H9 (cell line): ENCODE data around the gene NIFK. TPM values are rescaled to one million over a fixed set of nuclear protein-coding genes. Genes with fewer than 3 reads are reported as not detected.

Experiments
- DNase-seq: peaks from one replicate; pipeline ENCODE4 v3.0.0-alpha.2; 2017
- H2AFZ ChIP-seq: one replicate; pipeline ENCODE4 v1.6.1; 2013; ENCODE audit warnings: mild to moderate bottlenecking, low read length, control low read depth, moderate library complexity
- H2AK5ac ChIP-seq: 2 replicates; pipeline ENCODE4 v1.6.1; 2013; ENCODE audit warnings: low read length, control low read depth, mixed read lengths; ENCODE audit not compliant: insufficient read length
- H2BK120ac ChIP-seq: one replicate; pipeline ENCODE4 v1.6.1; 2013; ENCODE audit warnings: low read depth, mild to moderate bottlenecking, low read length, control low read depth, inconsistent platforms; ENCODE audit not compliant: poor library complexity, severe bottlenecking
- H2BK12ac ChIP-seq: 2 replicates; pipeline ENCODE4 v1.6.1; 2013; ENCODE audit warnings: low read length, control low read depth, mixed read lengths, low read depth; ENCODE audit not compliant: insufficient read length
- H2BK15ac ChIP-seq: 2 replicates; pipeline ENCODE4 v1.6.1; 2013; ENCODE audit warnings: low read depth, low read length, control low read depth
- H2BK20ac ChIP-seq: one replicate; pipeline ENCODE4 v1.6.1; 2013; ENCODE audit warnings: low read depth, mild to moderate bottlenecking, low read length, control low read depth, inconsistent platforms; ENCODE audit not compliant: poor library complexity, severe bottlenecking
- H2BK5ac ChIP-seq: 2 replicates; pipeline ENCODE4 v1.6.1; 2013; ENCODE audit warnings: low read length, control low read depth, mixed read lengths; ENCODE audit not compliant: insufficient read length
- H3K14ac ChIP-seq: 2 replicates; pipeline ENCODE4 v1.6.1; 2013; ENCODE audit warnings: low read length, control low read depth; ENCODE audit not compliant: insufficient read depth
- H3K18ac ChIP-seq: 2 replicates; pipeline ENCODE4 v1.6.1; 2013; ENCODE audit warnings: low read depth, mild to moderate bottlenecking, mixed read lengths, low read length, control low read depth; ENCODE audit not compliant: insufficient read length
- H3K23ac ChIP-seq: 2 replicates; pipeline ENCODE4 v1.6.1; 2013; ENCODE audit warnings: low read length, control low read depth, mixed read lengths, low read depth; ENCODE audit not compliant: insufficient read length
- H3K23me2 ChIP-seq: 2 replicates; pipeline ENCODE4 v1.6.1; 2013; ENCODE audit warnings: low read depth, mild to moderate bottlenecking, mixed read lengths, low read length, control low read depth; ENCODE audit not compliant: insufficient read length, poor library complexity, severe bottlenecking
- H3K27ac ChIP-seq: 2 replicates; pipeline ENCODE4 v1.5.1; 2013; ENCODE audit warnings: low read length, control low read depth, mixed read lengths, low read depth; ENCODE audit not compliant: insufficient read length
- H3K27me3 ChIP-seq: 2 replicates; pipeline ENCODE4 v1.6.1; 2013; ENCODE audit warnings: low read length, control low read depth, inconsistent platforms; ENCODE audit not compliant: insufficient read depth
- H3K4ac ChIP-seq: 2 replicates; pipeline ENCODE4 v1.6.1; 2013; ENCODE audit warnings: low read depth, mild to moderate bottlenecking, control low read depth, inconsistent platforms, low read length, moderate library complexity
- H3K4me1 ChIP-seq: 2 replicates; pipeline ENCODE4 v1.6.1; 2013; ENCODE audit warnings: low read length, control low read depth, inconsistent platforms; ENCODE audit not compliant: insufficient read depth
- H3K4me2 ChIP-seq: 2 replicates; pipeline ENCODE4 v1.6.1; 2013; ENCODE audit warnings: low read length, control low read depth, mixed read lengths; ENCODE audit not compliant: insufficient read length, insufficient read depth
- H3K56ac ChIP-seq: 2 replicates; pipeline ENCODE4 v1.6.1; 2013; ENCODE audit warnings: low read depth, mild to moderate bottlenecking, mixed read lengths, low read length, control low read depth; ENCODE audit not compliant: insufficient read length
- H3K79me1 ChIP-seq: 2 replicates; pipeline ENCODE4 v1.6.1; 2013; ENCODE audit warnings: low read depth, mild to moderate bottlenecking, moderate library complexity, low read length, control low read depth, inconsistent platforms; ENCODE audit not compliant: insufficient read depth, poor library complexity, severe bottlenecking
- H3K79me2 ChIP-seq: 2 replicates; pipeline ENCODE4 v1.6.1; 2013; ENCODE audit warnings: low read length, control low read depth, inconsistent platforms; ENCODE audit not compliant: insufficient read depth
- H3K9ac ChIP-seq: 2 replicates; pipeline ENCODE4 v1.6.1; 2013; ENCODE audit warnings: low read length, control low read depth, mixed read lengths; ENCODE audit not compliant: insufficient read length; ENCODE audit errors: extremely low read depth
- H3K9me3 ChIP-seq: one replicate; pipeline ENCODE4 v1.6.1; 2013; ENCODE audit warnings: low read depth, low read length, inconsistent platforms; ENCODE audit not compliant: control insufficient read depth
- H3T11ph ChIP-seq: one replicate; pipeline ENCODE4 v1.6.1; 2013; ENCODE audit warnings: mild to moderate bottlenecking, low read length, control low read depth, inconsistent platforms
- H4K20me1 ChIP-seq: one replicate; pipeline ENCODE4 v1.6.1; 2013; ENCODE audit not compliant: control insufficient read depth, insufficient read length, insufficient read depth
- H4K5ac ChIP-seq: 2 replicates; pipeline ENCODE4 v1.6.1; 2013; ENCODE audit warnings: low read depth, mild to moderate bottlenecking, mixed read lengths, low read length, control low read depth; ENCODE audit not compliant: insufficient read length
- H4K8ac ChIP-seq: replicated peaks from 2 replicates; pipeline ENCODE4 v1.6.1; 2013; ENCODE audit warnings: low read length, control low read depth, mixed read lengths, low read depth; ENCODE audit not compliant: insufficient read length
- H4K91ac ChIP-seq: 2 replicates; pipeline ENCODE4 v1.6.1; 2013; ENCODE audit warnings: low read depth, mild to moderate bottlenecking, moderate library complexity, mixed read lengths, low read length, control low read depth; ENCODE audit not compliant: insufficient read length
- H3K27ac Mint-ChIP-seq, 3 experiments: 2 replicates in 2 of 3; 3 replicates in 1 of 3; pipeline ENCODE4 v1.8.0; 2020 to 2021; ENCODE audit warnings: mixed read lengths in 3 of 3, mild to moderate bottlenecking in 1 of 3, moderate library complexity in 1 of 3
- H3K27me3 Mint-ChIP-seq: 2 replicates; pipeline ENCODE4 v1.8.0; 2021; ENCODE audit warnings: low read depth, mild to moderate bottlenecking, moderate library complexity, mixed read lengths
- H3K36me3 Mint-ChIP-seq, 3 experiments: 2 replicates in 2 of 3; 3 replicates in 1 of 3; pipeline ENCODE4 v1.8.0; 2020 to 2021; ENCODE audit warnings: low read depth in 3 of 3, mixed read lengths in 3 of 3; ENCODE audit not compliant: insufficient read depth in 1 of 3
- H3K4me1 Mint-ChIP-seq, 2 experiments: 2 replicates each; pipeline ENCODE4 v1.8.0; 2020; ENCODE audit warnings: mixed read lengths in 2 of 2
- H3K4me3 Mint-ChIP-seq, 2 experiments: 2 replicates in 1 of 2; 3 replicates in 1 of 2; pipeline ENCODE4 v1.8.0; 2020 to 2021; ENCODE audit warnings: mild to moderate bottlenecking in 2 of 2, mixed read lengths in 2 of 2, moderate library complexity in 1 of 2
- H3K9me3 Mint-ChIP-seq, 2 experiments: 2 replicates in 1 of 2; 3 replicates in 1 of 2; pipeline ENCODE4 v1.8.0; 2020; ENCODE audit warnings: mild to moderate bottlenecking in 2 of 2, mixed read lengths in 2 of 2, moderate library complexity in 1 of 2
- WGBS: extraction: QIAGEN DNeasy Blood & Tissue Kit; methylation state at CpG from one replicate; pipeline ENCODE4 v1.1.7; 2013; ENCODE audit warnings: missing lambda C conversion rate, low lambda C conversion rate, mixed read lengths; ENCODE audit not compliant: insufficient read length; ENCODE audit errors: extremely low coverage; 5-methylcytosine and 5-hydroxymethylcytosine counted together
- total RNA-seq: library from RNA; stranded (reverse); gene quantifications from 2 replicates; pipeline ENCODE4 v1.2.1, GENCODE V29; 2021
- TF ChIP-seq, protein P1 (sequence below): fragments of 200-600 bp; sonication (generic); conservative IDR thresholded peaks from 3 replicates; pipeline ENCODE4 v1.8.0; 2021; ENCODE audit warnings: antibody characterized with exemption, mild to moderate bottlenecking

Gene NIFK
- total RNA-seq, 1 experiment from 2014 or later: 180 TPM

- no peak for DNase-seq
Measured at GRCh38 chr2:121768143-121768755, 31.6 kb upstream of the NIFK start.

More at GRCh38 chr2:121768143-121768755, 31.6 kb upstream of the NIFK start:
- Mint-ChIP-seq H3K9me3 (no peaks in the 10 kb centered on the region), H3K27me3 (no peaks in the 10 kb centered on the region), H3K4me1 (peaks cover 3 to 10% of the 10 kb centered on the region in 2 experiments; a peak in 2 of 4 replicates), H3K4me3 (no peak overlapping the region), H3K36me3 (peaks cover 26 to 59% (median 46%) of the 10 kb centered on the region in 3 experiments; a peak in 6 of 7 replicates), H3K27ac (peak overlapping the region; percentile 4 to 17 (median 8); a peak in 3 of 7 replicates)
- Histone ChIP-seq H4K5ac (no peak overlapping the region), H2AFZ (no peak overlapping the region), H3K27me3 (no peaks in the 10 kb centered on the region), H3K79me2 (no peaks in the 10 kb centered on the region), H2BK12ac (no peak overlapping the region), H2BK20ac (no peak overlapping the region), H3K9ac (no peak overlapping the region), H3K79me1 (no peaks in the 10 kb centered on the region), H3K14ac (no peak overlapping the region), H3K4me1 (peaks cover 3% of the 10 kb centered on the region; the same call in 1 of the 2 replicates), H4K8ac (no peak overlapping the region), H4K20me1 (no peaks in the 10 kb centered on the region), H3K27ac (no peak overlapping the region), H3K23ac (no peak overlapping the region), H3K4me2 (no peak overlapping the region), H3K18ac (no peak overlapping the region), H3K4ac (no peak overlapping the region), H3T11ph (no peak overlapping the region), H3K9me3 (no peaks in the 10 kb centered on the region), H2AK5ac (no peak overlapping the region), H4K91ac (no peak overlapping the region), H2BK15ac (no peak overlapping the region), H3K23me2 (no peaks in the 10 kb centered on the region), H2BK120ac (no peak overlapping the region), H3K56ac (no peak overlapping the region), H2BK5ac (no peak overlapping the region)
- no CpG with 5 or more reads among the region's 5 CpGs for WGBS
- TF ChIP-seq, protein P1, sequence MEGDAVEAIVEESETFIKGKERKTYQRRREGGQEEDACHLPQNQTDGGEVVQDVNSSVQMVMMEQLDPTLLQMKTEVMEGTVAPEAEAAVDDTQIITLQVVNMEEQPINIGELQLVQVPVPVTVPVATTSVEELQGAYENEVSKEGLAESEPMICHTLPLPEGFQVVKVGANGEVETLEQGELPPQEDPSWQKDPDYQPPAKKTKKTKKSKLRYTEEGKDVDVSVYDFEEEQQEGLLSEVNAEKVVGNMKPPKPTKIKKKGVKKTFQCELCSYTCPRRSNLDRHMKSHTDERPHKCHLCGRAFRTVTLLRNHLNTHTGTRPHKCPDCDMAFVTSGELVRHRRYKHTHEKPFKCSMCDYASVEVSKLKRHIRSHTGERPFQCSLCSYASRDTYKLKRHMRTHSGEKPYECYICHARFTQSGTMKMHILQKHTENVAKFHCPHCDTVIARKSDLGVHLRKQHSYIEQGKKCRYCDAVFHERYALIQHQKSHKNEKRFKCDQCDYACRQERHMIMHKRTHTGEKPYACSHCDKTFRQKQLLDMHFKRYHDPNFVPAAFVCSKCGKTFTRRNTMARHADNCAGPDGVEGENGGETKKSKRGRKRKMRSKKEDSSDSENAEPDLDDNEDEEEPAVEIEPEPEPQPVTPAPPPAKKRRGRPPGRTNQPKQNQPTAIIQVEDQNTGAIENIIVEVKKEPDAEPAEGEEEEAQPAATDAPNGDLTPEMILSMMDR: no peak
